GM12872 (cell line): ENCODE measurements around the gene KIF5A.

Experiments used
- CTCF ChIP-seq: IDR thresholded peaks from 3 replicates; pipeline ENCODE4 v1.5.1; 2011; ENCODE audit warnings: low read depth, mild to moderate bottlenecking, low read length, moderate library complexity; ENCODE audit not compliant: insufficient read depth

The KIF5A gene

GRCh38 chr12:57541001-57541400 is 8.8 kb upstream of the KIF5A start:
- no peak for TF ChIP-seq CTCF

DNA sequence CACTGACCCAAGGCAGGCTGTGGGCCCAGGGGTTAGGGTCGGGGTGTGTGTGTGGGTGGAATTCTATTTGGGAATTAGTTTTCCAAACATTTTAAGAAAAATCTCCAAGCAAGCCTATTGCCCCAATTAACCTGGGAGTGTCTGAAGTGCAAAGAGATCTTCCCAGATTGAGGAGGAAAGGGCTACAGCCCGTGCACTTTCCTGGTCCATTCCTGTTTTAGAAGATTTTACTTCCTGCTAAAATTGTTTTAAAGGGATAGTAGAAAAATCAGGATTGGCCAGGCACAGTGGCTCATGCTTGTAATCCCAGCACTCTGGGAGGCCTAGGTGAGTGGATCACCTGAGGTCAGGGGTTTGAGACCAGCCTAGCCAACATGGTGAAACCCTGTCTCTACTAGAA is 8.1 kb upstream of the KIF5A start:
- no peak for TF ChIP-seq CTCF

- TF ChIP-seq CTCF: no peak
Observed at GRCh38 chr12:57543581-57543980, 6.3 kb upstream of the KIF5A start.

DNA sequence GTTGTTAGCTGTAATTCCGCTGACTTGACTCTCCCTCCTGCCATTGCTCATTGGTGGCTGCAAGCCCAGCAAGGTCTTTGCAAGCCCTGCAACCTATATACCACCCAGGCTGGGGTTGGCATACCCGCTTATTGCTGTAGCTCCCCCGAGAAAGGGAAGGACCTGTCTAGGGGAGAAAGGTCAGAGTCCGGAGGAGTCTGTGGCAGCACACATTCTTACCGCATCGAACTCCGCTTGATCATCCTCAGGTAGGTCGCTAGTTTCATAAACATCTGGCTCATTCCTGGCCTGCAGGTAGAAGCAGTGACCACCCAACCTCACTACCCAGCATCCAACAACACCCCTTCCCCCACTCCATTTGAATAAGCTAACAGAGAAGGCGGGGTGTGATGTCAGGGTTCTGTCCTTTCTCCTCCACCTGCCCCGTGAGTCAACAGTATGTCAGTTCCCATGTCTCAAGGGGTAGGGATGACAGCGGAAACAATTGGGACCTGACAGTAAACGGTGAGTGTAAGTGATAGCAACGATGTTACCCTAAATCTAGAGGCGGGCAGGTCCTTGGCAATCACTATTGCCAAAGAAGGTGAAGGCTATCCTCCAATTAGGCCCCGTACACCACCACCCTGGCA is 3.9 kb upstream of the KIF5A start:
- TF ChIP-seq CTCF: no peak

GRCh38 chr12:57546438-57547287 is 3.2 kb upstream of the KIF5A start, which contains the start of gene DCTN2:
Gene DCTN2, minus strand, starts transcription at chr12:57547192. Its CDS starts 129 bp downstream, at chr12:57547063.
- peak; percentile 42; the same call in 2 of the 3 replicates for TF ChIP-seq CTCF

GRCh38 chr12:57547288-57548012 is 2.4 kb upstream of the KIF5A start:
- TF ChIP-seq CTCF: no peak

DNA sequence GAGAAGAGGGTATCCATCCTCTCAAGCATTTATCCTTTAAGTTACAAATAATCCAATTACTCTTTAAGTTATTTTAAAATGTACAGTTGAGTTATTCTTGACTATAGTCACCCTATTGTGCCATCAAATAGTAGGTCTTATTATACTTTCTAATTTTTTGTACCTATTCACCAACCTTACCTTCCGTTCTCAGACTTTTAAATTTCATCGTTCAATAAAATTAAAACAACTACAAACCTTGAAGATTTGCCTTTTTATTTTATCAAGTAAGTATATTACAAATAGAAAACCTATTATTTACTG is 1.9 kb upstream of the KIF5A start:
- no peak for TF ChIP-seq CTCF
